D341Med (cell line): ENCODE results near the gene TRIM61.
"Not testable (repeated sequence)": the region's sequence is repeated elsewhere in the genome, so short reads cannot be mapped to it uniquely, and the experiment has no call there.

Source experiments
- DNase-seq: peaks from one replicate; pipeline ENCODE4 v3.0.0; 2012; ENCODE audit warnings: low spot score

The TRIM61 gene

GRCh38 chr4:164956766-164957643 is 20.5 kb downstream of the TRIM61 start:
- peak; percentile 95 for DNase-seq

DNA sequence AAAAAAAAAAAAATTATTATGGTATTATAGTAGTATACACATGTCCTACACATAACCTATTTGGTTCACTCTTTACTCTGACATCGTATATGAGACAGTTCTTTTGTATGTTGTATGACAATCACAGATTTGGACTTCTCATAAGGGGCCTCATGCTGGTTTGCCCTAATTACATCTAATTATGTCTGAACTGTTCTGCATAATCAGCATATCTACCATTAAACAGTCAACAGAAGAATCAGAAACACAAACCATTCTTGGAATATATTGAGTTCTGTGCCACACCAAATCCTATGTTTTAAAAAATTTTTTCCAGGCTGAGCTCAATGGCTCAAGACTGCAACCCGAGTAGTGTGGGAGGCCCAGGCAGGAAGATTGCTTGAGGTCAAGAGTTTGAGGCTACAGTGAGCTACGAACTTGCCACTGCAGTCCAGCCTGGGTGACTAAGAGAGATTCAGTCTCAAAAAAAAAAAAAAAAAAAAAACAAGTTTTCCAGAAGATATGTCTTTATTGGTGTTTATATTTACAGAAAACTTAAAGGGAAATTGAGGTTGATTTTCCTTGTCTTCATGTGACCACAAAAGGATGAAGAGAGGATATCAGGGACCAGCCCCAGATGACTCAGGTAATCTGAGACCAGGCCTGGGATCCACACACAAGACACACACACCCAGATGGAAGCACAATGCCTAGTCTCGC is 22.2 kb downstream of the TRIM61 start:
- DNase-seq, result no peak

GRCh38 chr4:164952551-164952950 is 24.9 kb downstream of the TRIM61 start:
- no peak for DNase-seq

DNA sequence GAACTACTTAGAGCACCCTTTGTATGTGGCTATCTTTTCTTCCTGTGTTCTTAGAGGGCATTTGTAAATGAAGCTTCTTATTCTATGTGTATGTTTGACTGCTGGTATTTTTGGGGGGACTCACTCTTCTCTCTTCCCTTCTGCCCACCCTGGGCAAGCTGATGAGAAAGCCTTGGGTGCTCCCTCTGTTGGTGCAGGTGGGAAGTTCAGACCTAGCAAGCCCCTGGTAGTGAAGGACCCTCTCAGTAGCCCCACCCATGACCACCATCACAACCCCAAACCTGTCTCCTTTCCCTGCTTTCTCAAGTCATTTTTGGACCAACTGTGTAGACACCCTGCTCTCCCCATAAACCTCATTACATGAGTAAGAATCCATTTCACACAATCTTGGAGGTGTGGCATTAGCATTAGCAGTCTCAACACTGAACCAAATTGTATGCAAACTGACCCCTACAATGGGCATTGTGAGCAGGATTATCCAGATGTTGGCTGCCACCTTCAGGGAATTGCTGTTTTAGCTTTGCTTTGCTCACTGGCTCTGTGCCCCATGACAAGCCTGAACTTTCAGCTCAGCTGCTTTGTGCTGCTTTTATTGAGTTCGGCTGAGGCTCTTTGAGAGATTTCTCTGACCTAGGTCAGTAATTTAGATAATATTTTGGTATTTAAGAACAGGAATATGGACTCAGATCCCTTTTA is 27.9 kb downstream of the TRIM61 start:
- no peak for DNase-seq

DNA sequence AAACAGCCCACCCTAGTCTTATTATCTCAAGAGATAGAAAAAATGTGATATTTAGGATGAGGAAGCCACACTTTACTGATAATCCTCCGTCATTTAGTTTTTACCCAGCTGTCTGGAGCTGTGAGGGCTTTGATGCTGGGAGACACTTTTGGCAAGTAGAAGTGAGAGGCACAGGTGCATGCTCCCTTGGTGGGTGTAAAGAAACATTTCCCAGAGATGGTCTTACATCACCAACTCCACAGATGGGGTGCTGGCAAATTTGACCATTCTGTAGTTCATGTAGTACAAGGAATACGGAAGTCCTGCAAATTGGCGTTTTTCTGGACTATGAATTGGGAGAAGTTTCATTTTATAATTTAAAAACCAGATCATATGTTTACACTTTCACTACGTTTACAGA is 28.5 kb downstream of the TRIM61 start:
- DNase-seq, result no peak

- not testable (repeated sequence) for DNase-seq
Observed at GRCh38 chr4:164948006-164948405, 29.5 kb downstream of the TRIM61 start.

DNA sequence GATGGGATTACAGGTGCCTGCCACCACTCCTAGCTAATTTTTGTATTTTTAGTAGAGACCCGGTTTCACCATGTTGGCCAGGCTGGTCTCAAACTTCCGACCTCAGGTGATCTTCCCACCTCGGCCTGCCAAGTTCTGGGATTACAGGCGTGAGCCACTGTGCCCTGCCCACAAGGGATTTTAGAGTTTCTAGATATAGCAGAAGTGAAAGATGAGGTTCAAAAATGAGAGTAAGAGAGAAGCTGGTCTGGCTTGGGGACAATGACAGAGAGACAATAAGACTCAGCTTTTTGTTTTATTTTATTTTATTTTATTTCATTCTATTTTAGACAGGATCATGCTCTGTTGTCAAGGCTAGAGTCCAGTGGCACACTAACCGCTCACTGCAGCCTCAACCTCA is 30.6 kb downstream of the TRIM61 start:
- no peak for DNase-seq

- DNase-seq, result no peak
Observed at GRCh38 chr4:164945146-164945545, 32.3 kb downstream of the TRIM61 start.

GRCh38 chr4:164943192-164943591 is 34.3 kb downstream of the TRIM61 start:
- DNase-seq, result no peak

DNA sequence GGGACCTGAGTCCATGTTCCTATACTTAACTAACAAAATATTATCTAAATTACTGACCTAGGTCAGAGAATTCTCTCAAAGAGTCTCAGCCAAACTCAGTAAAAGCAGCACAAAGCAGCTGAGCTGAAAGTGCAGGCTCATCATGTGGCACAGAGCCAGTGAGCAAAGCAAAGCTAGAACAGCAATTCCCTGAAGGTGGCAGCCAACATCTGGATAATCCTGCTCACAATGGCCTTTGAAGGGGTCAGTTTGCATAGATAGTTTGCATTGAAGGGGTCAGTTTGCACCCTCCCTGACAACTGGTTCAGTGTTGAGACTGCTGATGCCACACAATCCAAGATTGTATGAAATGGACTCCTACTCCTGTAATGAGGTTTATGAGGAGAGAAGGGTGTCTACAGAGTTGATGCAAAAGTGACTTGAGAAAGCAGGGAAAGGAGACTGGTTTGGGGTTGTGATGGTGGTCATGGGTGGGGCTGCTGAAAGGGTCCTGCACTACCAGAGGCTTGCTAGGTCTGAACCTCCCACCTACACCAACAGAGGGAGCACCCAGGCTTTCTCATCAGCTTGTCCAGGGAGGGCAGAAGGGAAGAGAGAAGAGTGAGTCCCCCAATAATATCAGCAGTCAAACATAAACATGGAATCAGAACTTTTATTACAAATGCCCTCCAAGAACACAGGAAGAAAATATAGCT is 39.7 kb downstream of the TRIM61 start:
- no peak for DNase-seq

DNA sequence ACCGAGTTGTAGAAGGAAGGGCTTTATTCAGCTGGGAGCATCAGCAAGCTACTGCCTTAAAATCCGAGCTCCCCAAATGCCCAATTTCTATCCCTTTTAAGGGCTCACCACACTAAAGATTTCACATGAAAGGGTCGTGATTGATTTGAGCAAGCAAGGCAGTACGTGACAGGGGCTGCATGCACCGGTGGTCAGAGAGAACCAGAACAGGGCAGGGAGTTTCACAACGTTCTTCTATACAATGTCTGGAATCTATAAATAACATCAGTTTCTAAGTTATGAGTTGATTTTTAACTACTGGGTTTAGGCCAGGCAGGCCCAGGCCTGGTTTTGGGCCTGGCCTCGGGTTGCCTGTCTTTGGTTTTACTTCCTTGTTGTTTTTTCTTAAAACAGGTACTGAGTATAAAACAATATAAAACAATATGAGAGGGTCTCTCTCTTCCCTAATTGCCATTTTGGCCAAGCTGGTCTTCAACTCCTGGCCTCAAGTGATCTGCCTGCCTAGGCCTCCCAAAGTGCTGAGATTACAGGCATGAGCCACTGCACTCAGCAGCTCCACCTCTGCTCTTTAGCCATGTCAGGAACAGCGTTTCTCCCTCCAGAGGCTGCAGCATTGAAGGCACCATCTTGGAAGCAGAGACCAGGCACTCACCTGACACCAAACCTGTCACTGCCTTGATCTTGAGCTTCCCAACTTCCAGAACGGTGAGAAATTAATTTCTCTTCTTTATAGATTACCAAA is 41.4 kb downstream of the TRIM61 start:
- DNase-seq, result not testable (repeated sequence)

DNA sequence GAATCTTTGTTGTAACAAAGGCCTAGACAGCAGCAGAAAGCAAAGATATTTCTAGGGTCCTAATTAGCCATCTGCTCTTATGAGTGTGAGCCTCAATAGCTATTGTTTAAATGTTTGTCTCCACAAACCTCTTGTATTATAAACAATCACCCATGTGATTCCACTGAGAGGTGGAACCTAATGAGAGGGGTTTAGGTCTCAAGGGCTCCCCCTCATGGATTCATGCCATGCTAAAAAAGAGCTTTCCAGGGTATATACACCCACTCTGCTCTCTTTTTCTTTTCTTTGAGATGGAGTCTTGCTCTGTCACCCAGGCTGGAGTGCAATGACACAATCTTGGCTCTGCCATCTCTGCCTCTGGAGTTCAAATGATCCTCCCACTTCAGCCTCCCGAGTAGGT is 42.1 kb downstream of the TRIM61 start:
- peak; percentile 49 for DNase-seq

DNA sequence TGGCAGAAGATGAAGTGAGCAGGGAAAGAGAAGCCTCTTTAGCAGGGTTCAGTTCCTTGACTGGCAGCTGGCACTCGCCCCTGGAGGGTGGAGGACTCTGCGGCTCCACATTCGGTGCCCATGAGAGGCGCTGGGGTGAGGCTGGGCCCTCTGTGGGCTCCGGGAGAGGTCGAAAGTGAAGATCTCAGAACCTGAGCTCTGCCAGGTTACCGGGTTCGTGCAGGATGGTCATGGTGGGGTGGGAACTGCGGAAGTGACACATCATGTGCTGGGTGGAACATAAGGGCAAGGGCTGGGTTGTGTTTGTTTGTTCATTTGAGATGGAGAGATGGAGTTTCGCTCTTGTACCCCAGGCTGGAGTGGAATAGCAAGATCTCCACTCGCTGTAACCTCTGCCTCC is 44.2 kb downstream of the TRIM61 start:
- DNase-seq, result no peak

- no peak for DNase-seq
Observed at GRCh38 chr4:164931551-164932324, 45.7 kb downstream of the TRIM61 start.

- no peak for DNase-seq
Observed at GRCh38 chr4:164930647-164931046, 46.8 kb downstream of the TRIM61 start.

- not testable (repeated sequence) for DNase-seq
Observed at GRCh38 chr4:164927101-164927500, 50.4 kb downstream of the TRIM61 start.

DNA sequence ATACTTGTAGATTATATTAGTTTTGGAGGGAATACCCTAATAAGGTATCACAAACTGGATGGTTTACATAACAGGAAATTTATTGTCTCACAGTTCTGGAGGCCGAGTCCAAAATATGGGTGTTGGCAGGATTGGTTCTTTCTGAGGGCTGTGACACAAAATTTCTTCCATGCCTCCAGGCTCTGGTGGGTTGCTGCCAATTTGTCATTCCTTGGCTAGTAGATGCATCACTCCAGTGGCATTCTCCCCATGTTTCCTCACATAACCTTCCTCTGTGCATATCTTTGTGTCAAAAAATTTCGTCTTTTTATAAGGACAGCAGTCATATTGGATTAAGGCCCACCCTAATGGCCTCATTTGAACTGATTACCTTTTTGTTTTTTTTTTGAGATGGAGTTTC is 51.2 kb downstream of the TRIM61 start:
- no peak for DNase-seq

- DNase-seq, result no peak
Observed at GRCh38 chr4:164924670-164925238, 52.7 kb downstream of the TRIM61 start.

DNA sequence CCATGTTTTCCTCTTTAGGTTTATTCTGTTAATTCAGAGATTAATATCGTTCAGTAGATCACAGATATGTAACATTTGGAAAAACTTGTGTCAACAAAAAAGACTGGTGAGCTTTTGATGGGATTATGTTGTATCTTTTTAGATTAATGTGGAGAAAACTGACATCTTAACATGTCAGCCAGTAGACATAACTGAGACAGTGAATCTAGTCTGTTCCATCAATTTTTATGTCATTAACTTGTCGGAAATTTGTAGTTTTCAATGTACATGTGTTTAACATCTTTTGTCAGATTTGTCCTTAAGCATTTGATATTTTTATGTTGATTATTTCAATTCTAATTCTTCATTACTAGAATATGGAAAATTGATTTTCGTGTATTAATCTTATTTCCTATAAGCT is 58.5 kb downstream of the TRIM61 start:
- no peak for DNase-seq
